HepG2 (cell line): ENCODE data around the gene ZCCHC3. TPM values are rescaled to one million over a fixed set of nuclear protein-coding genes. Genes with fewer than 3 reads are reported as not detected.

Source experiments
- DMAP1 ChIP-seq: IDR thresholded peaks from 2 replicates; pipeline ENCODE4 v1.6.1; 2016
- FOXO1 ChIP-seq: sonication (generic); formaldehyde crosslinking; IDR thresholded peaks from 2 replicates; pipeline ENCODE4 v1.4.0; 2020; ENCODE audit warnings: missing genetic modification reagents
- FOXP4 ChIP-seq: sonication (generic); formaldehyde crosslinking; IDR thresholded peaks from 2 replicates; pipeline ENCODE4 v1.4.0; 2020; ENCODE audit warnings: missing genetic modification reagents
- HDAC1 ChIP-seq: sonication (generic); formaldehyde crosslinking; IDR thresholded peaks from 2 replicates; pipeline ENCODE4 v1.5.1; 2020; ENCODE audit warnings: mild to moderate bottlenecking, missing genetic modification reagents
- HNRNPUL1 ChIP-seq: fragments of 200-400 bp; formaldehyde crosslinking; IDR thresholded peaks from 2 replicates; pipeline ENCODE4 v1.6.1; 2017; ENCODE audit warnings: low read depth, mild to moderate bottlenecking, low read length, moderate library complexity
- HOXA7 ChIP-seq: sonication (generic); formaldehyde crosslinking; IDR thresholded peaks from 2 replicates; pipeline ENCODE4 v1.8.1; 2022; ENCODE audit warnings: mild to moderate bottlenecking, missing genetic modification reagents, moderate library complexity
- ISX ChIP-seq: sonication (generic); formaldehyde crosslinking; conservative IDR thresholded peaks from 2 replicates; pipeline ENCODE4 v1.5.0; 2020; ENCODE audit warnings: missing genetic modification reagents
- MIER2 ChIP-seq: IDR thresholded peaks from 2 replicates; pipeline ENCODE4 v1.6.1; 2016; ENCODE audit warnings: missing biosample characterization, missing genetic modification reagents
- PPARG ChIP-seq: conservative IDR thresholded peaks from 2 replicates; pipeline ENCODE4 v1.6.1; 2016; ENCODE audit warnings: missing biosample characterization, missing genetic modification reagents
- ZNF136 ChIP-seq: sonication (generic); formaldehyde crosslinking; IDR thresholded peaks from 2 replicates; pipeline ENCODE4 v1.8.1; 2022; ENCODE audit warnings: low read depth, mild to moderate bottlenecking, moderate library complexity, missing genetic modification reagents
- ZNF350 ChIP-seq: sonication (generic); formaldehyde crosslinking; IDR thresholded peaks from 2 replicates; pipeline ENCODE4 v1.4.0; 2020; ENCODE audit warnings: mild to moderate bottlenecking, low read depth, missing genetic modification reagents, borderline replicate concordance
- ZNF747 ChIP-seq: sonication (generic); formaldehyde crosslinking; IDR thresholded peaks from 2 replicates; pipeline ENCODE4 v1.8.1; 2023; ENCODE audit warnings: missing genetic modification reagents, mild to moderate bottlenecking, borderline replicate concordance
- ZNF816 ChIP-seq: sonication (generic); formaldehyde crosslinking; IDR thresholded peaks from 2 replicates; pipeline ENCODE4 v1.8.0; 2022; ENCODE audit warnings: missing genetic modification reagents, mild to moderate bottlenecking, borderline replicate concordance
- polyA plus RNA-seq, 8 experiments: library from polyadenylated mRNA; depleted of rRNA in 3 of 8; stranded (reverse) in 7 of 8; unstranded in 1 of 8; fragments of >200 nt; fragmentation: Illumina TruSeq in 4 of 8; extraction: Trizol in 4 of 8; gene quantifications; 2 replicates each; pipeline versions ENCODE4 v1.2.1 to v1.2.3, GENCODE V29; 2011 to 2016; ENCODE audit warnings: low read depth in 4 of 8, missing spikeins in 1 of 8, mixed read lengths in 1 of 8; ENCODE audit not compliant: insufficient read depth in 1 of 8
- total RNA-seq, 5 experiments: library from RNA; depleted of rRNA; stranded (reverse); fragments of >200 nt; fragmentation: Illumina TruSeq; extraction: Trizol; gene quantifications; 2 replicates each; pipeline ENCODE4 v1.2.3, GENCODE V29; 2016; ENCODE audit warnings: low read depth in 1 of 5
- TF ChIP-seq, protein P1 (sequence below): sonication (generic); formaldehyde crosslinking; IDR thresholded peaks from 2 replicates; pipeline ENCODE4 v1.4.0; 2020; ENCODE audit warnings: mild to moderate bottlenecking, low read depth, missing genetic modification reagents
- TF ChIP-seq, protein P2 (sequence below): sonication (generic); formaldehyde crosslinking; IDR thresholded peaks from 2 replicates; pipeline ENCODE4 v1.4.0; 2020; ENCODE audit warnings: missing genetic modification reagents
- TF ChIP-seq, protein P3 (sequence below), 2 experiments: sonication (generic) in 1 of 2; formaldehyde crosslinking in 1 of 2; IDR thresholded peaks; 2 replicates each; pipeline versions ENCODE4 v1.5.1 to v1.6.1; 2011 to 2020; ENCODE audit warnings: borderline replicate concordance in 1 of 2, low read depth in 1 of 2, low read length in 1 of 2, mild to moderate bottlenecking in 1 of 2, missing genetic modification reagents in 1 of 2, moderate library complexity in 1 of 2
- TF ChIP-seq, protein P4 (sequence below): IDR thresholded peaks from 2 replicates; pipeline ENCODE4 v1.6.1; 2016; ENCODE audit warnings: mild to moderate bottlenecking
- TF ChIP-seq, protein P5 (sequence below): IDR thresholded peaks from 2 replicates; pipeline ENCODE4 v1.6.1; 2018; ENCODE audit warnings: missing genetic modification reagents, mild to moderate bottlenecking, missing compliant biosample characterization

The ZCCHC3 gene
- total and polyA plus RNA-seq, 2 of the 13 experiments (the other 11 are each of a cell fraction or from before 2014, with no cell fraction given) = 46.6 to 63.0 TPM

- TF ChIP-seq, protein P1, sequence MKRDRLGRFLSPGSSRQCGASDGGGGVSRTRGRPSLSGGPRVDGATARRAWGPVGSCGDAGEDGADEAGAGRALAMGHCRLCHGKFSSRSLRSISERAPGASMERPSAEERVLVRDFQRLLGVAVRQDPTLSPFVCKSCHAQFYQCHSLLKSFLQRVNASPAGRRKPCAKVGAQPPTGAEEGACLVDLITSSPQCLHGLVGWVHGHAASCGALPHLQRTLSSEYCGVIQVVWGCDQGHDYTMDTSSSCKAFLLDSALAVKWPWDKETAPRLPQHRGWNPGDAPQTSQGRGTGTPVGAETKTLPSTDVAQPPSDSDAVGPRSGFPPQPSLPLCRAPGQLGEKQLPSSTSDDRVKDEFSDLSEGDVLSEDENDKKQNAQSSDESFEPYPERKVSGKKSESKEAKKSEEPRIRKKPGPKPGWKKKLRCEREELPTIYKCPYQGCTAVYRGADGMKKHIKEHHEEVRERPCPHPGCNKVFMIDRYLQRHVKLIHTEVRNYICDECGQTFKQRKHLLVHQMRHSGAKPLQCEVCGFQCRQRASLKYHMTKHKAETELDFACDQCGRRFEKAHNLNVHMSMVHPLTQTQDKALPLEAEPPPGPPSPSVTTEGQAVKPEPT (CRISPR knock-in tag) = no peak
- TF ChIP-seq HNRNPUL1 (no peak), FOXO1 (CRISPR knock-in tag) (peak; percentile 66; the same call in 1 of the 2 replicates), FOXP4 (CRISPR knock-in tag) (no peak), MIER2 (CRISPR knock-in tag) (no peak), ISX (CRISPR knock-in tag) (no peak), ZNF747 (no peak; the same call in 1 of the 2 replicates), PPARG (CRISPR knock-in tag) (peak; percentile 12; the same call in 1 of the 2 replicates), ZNF350 (CRISPR knock-in tag) (0 out of 2 replicates have a peak, but pooled peaks have one; percentile 67), ZNF816 (no peak), DMAP1 (CRISPR knock-in tag) (peak; percentile 35; the same call in 1 of the 2 replicates), HOXA7 (CRISPR knock-in tag) (no peak), ZNF136 (no peak), HDAC1 (CRISPR knock-in tag) (no peak)
- TF ChIP-seq, protein P2, sequence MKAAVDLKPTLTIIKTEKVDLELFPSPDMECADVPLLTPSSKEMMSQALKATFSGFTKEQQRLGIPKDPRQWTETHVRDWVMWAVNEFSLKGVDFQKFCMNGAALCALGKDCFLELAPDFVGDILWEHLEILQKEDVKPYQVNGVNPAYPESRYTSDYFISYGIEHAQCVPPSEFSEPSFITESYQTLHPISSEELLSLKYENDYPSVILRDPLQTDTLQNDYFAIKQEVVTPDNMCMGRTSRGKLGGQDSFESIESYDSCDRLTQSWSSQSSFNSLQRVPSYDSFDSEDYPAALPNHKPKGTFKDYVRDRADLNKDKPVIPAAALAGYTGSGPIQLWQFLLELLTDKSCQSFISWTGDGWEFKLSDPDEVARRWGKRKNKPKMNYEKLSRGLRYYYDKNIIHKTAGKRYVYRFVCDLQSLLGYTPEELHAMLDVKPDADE = peak; percentile 7; the same call in 1 of the 2 replicates
- TF ChIP-seq, protein P3, sequence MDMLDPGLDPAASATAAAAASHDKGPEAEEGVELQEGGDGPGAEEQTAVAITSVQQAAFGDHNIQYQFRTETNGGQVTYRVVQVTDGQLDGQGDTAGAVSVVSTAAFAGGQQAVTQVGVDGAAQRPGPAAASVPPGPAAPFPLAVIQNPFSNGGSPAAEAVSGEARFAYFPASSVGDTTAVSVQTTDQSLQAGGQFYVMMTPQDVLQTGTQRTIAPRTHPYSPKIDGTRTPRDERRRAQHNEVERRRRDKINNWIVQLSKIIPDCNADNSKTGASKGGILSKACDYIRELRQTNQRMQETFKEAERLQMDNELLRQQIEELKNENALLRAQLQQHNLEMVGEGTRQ (IDR thresholded peaks at IDR 0.05; ENCODE audit: low read depth, low read length) = no peak
- TF ChIP-seq, protein P3 (CRISPR knock-in tag; IDR thresholded peaks at IDR 0.05; ENCODE audit: borderline replicate concordance) = no peak
- TF ChIP-seq, protein P4, sequence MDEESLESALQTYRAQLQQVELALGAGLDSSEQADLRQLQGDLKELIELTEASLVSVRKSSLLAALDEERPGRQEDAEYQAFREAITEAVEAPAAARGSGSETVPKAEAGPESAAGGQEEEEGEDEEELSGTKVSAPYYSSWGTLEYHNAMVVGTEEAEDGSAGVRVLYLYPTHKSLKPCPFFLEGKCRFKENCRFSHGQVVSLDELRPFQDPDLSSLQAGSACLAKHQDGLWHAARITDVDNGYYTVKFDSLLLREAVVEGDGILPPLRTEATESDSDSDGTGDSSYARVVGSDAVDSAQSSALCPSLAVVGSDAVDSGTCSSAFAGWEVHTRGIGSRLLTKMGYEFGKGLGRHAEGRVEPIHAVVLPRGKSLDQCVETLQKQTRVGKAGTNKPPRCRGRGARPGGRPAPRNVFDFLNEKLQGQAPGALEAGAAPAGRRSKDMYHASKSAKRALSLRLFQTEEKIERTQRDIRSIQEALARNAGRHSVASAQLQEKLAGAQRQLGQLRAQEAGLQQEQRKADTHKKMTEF = peak; percentile 78; the same call in 1 of the 2 replicates
- TF ChIP-seq, protein P5, sequence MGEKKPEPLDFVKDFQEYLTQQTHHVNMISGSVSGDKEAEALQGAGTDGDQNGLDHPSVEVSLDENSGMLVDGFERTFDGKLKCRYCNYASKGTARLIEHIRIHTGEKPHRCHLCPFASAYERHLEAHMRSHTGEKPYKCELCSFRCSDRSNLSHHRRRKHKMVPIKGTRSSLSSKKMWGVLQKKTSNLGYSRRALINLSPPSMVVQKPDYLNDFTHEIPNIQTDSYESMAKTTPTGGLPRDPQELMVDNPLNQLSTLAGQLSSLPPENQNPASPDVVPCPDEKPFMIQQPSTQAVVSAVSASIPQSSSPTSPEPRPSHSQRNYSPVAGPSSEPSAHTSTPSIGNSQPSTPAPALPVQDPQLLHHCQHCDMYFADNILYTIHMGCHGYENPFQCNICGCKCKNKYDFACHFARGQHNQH = no peak
Observed at GRCh38 chr20:325045-325888, 27.9 kb downstream of the ZCCHC3 start, which contains the start of gene SOX12 (continued).
